HFFc6 (cell line): ENCODE results near the gene DICER1. TPM values are rescaled to one million over a fixed set of nuclear protein-coding genes. Genes with fewer than 3 reads are reported as not detected.
A peak's percentile ranks its signal among the peaks of the same experiment; 100 is the strongest.
"Not testable (repeated sequence)": the region's sequence is repeated elsewhere in the genome, so short reads cannot be mapped to it uniquely, and the experiment has no call there.

Experiments used
- DNase-seq: peaks from one replicate; pipeline ENCODE4 v3.0.0-alpha.2; 2018
- H3K27ac Mint-ChIP-seq: 2 replicates; pipeline ENCODE4 v1.8.0; 2020; ENCODE audit warnings: mild to moderate bottlenecking, mixed read lengths
- H3K27me3 Mint-ChIP-seq: 2 replicates; pipeline ENCODE4 v1.8.0; 2021; ENCODE audit warnings: mild to moderate bottlenecking, moderate library complexity, mixed read lengths; ENCODE audit not compliant: insufficient read depth
- H3K36me3 Mint-ChIP-seq: 2 replicates; pipeline ENCODE4 v1.8.0; 2021; ENCODE audit warnings: low read depth, mixed read lengths
- H3K4me1 Mint-ChIP-seq: 2 replicates; pipeline ENCODE4 v1.8.0; 2020; ENCODE audit warnings: low read depth, mixed read lengths
- H3K4me3 Mint-ChIP-seq: 2 replicates; pipeline ENCODE4 v1.8.0; 2020; ENCODE audit warnings: mild to moderate bottlenecking, moderate library complexity, mixed read lengths
- H3K9me3 Mint-ChIP-seq: 2 replicates; pipeline ENCODE4 v1.8.0; 2020; ENCODE audit warnings: mild to moderate bottlenecking, mixed read lengths
- CTCF ChIP-seq: fragments of 200-600 bp; sonication (generic); IDR thresholded peaks from 2 replicates; pipeline ENCODE4 v1.5.0; 2021; ENCODE audit warnings: antibody characterized with exemption, mild to moderate bottlenecking
- total RNA-seq, 6 experiments: library from RNA; stranded (reverse); fragmentation: NEBNext Ultra II Directional; extraction: Animal tissue kit (Norgen Biotek cat#: 25700); gene quantifications; 2 replicates in 1 of 6; 3 replicates in 5 of 6; pipeline ENCODE4 v1.2.3, GENCODE V29; 2021

DICER1 gene
- total RNA-seq, 6 experiments from 2014 or later: 34.0 to 40.0 (median 37.6) TPM

- Mint-ChIP-seq H3K4me1 (peaks cover 48% of the 10 kb centered on the region), H3K27me3 (peaks cover 2% of the 10 kb centered on the region; the same call in 1 of the 2 replicates), H3K36me3 (peaks cover 7% of the 10 kb centered on the region), H3K27ac (peak overlapping the region; percentile 78), H3K4me3 (peak overlapping the region; percentile 48), H3K9me3 (no peaks in the 10 kb centered on the region)
- TF ChIP-seq CTCF: no peak
- DNase-seq: peak; percentile 17
Observed at GRCh38 chr14:95140060-95140858, 17.1 kb downstream of the DICER1 start.

- no peak for DNase-seq
- Mint-ChIP-seq H3K36me3 (no peaks in the 10 kb centered on the region; the same call in 1 of the 2 replicates), H3K9me3 (no peaks in the 10 kb centered on the region), H3K27me3 (peaks cover 2% of the 10 kb centered on the region; the same call in 1 of the 2 replicates), H3K4me1 (peaks cover 59% of the 10 kb centered on the region), H3K27ac (no peak overlapping the region), H3K4me3 (no peak overlapping the region)
- no peak for TF ChIP-seq CTCF
Observed at GRCh38 chr14:95138876-95139275, 18.5 kb downstream of the DICER1 start.

GRCh38 chr14:95138455-95138854, 18.9 kb downstream of the DICER1 start:
- not testable (repeated sequence) for DNase-seq, H3K27ac Mint-ChIP-seq, H3K9me3 Mint-ChIP-seq, H3K36me3 Mint-ChIP-seq, H3K4me3 Mint-ChIP-seq, H3K27me3 Mint-ChIP-seq
- peaks cover 62% of the 10 kb centered on the region for H3K4me1 Mint-ChIP-seq

GRCh38 chr14:95137804-95138167, 19.5 kb downstream of the DICER1 start:
- Mint-ChIP-seq H3K4me1 (peaks cover 68% of the 10 kb centered on the region), H3K36me3 (peaks cover 2% of the 10 kb centered on the region; the same call in 1 of the 2 replicates), H3K27ac (peak overlapping the region; percentile 30; the same call in 1 of the 2 replicates), H3K9me3 (no peaks in the 10 kb centered on the region), H3K27me3 (peaks cover 2% of the 10 kb centered on the region; the same call in 1 of the 2 replicates), H3K4me3 (no peak overlapping the region)
- no peak for DNase-seq
- TF ChIP-seq CTCF: no peak

- Mint-ChIP-seq H3K27me3 (peaks cover 2% of the 10 kb centered on the region; the same call in 1 of the 2 replicates), H3K4me1 (peaks cover 73% of the 10 kb centered on the region), H3K9me3 (no peaks in the 10 kb centered on the region), H3K27ac (no peak overlapping the region; the same call in 1 of the 2 replicates), H3K4me3 (no peak overlapping the region), H3K36me3 (peaks cover 7% of the 10 kb centered on the region; the same call in 1 of the 2 replicates)
- TF ChIP-seq CTCF: no peak
- no peak for DNase-seq
Observed at GRCh38 chr14:95137164-95137803, 20.0 kb downstream of the DICER1 start.

- H3K36me3 Mint-ChIP-seq: peaks cover 8% of the 10 kb centered on the region; the same call in 1 of the 2 replicates
- DNase-seq: no peak
- no peaks in the 10 kb centered on the region for H3K9me3 Mint-ChIP-seq
- H3K4me1 Mint-ChIP-seq: peaks cover 71% of the 10 kb centered on the region
- no peak for TF ChIP-seq CTCF
- H3K4me3 Mint-ChIP-seq: no peak overlapping the region
- peaks cover 2% of the 10 kb centered on the region; the same call in 1 of the 2 replicates for H3K27me3 Mint-ChIP-seq
- H3K27ac Mint-ChIP-seq: peak overlapping the region; percentile 41; the same call in 1 of the 2 replicates
Observed at GRCh38 chr14:95136631-95137030, 20.7 kb downstream of the DICER1 start.
